HCT116 (cell line): ENCODE data around the gene FHIT. TPM values are rescaled to one million over a fixed set of nuclear protein-coding genes. Genes with fewer than 3 reads are reported as not detected.

Experiments used
- ATAC-seq: fragments of 200-7000 bp; cut with Tn5 transposase; 2 replicates; pipeline ENCODE4 v1.9.1; 2020; ENCODE audit warnings: mild to moderate bottlenecking, moderate library complexity
- BruUV-seq: library from RNA; stranded (reverse); fragments of 400-500 nt; replicated peaks from 2 replicates; lab custom pipeline; 2021; lab: Mats Ljungman, UMichigan
- CTCF ChIA-PET: fragments of 300-600 bp; sonication (Branson Sonifier 250); formaldehyde crosslinking; loops from one replicate; lab custom pipeline; 2021; ENCODE audit warnings: antibody characterized with exemption; lab: Charles Lee
- POLR2A ChIA-PET: fragments of 300-600, 350-600 bp; sonication (Branson Sonifier 250); formaldehyde crosslinking; loops from one replicate; lab custom pipeline; 2021; ENCODE audit warnings: antibody characterized with exemption; lab: Charles Lee
- RAD21 ChIA-PET, 2 experiments: fragments of 300-600 bp; sonication (Branson Sonifier 250); formaldehyde crosslinking; loops; one replicate each; lab custom pipeline; 2023; ENCODE audit warnings: low total read pairs in 2 of 2; ENCODE audit not compliant: uncharacterized antibody in 2 of 2, unreplicated experiment in 2 of 2, low non-redundant PET in 1 of 2; lab: Charles Lee
- DNase-seq: peaks from one replicate; pipeline ENCODE4 v3.0.0-alpha.2; 2010; ENCODE audit warnings: low read depth, low spot score
- H2AFZ ChIP-seq: fragments of 200-600 bp; shearing (Covaris generic), sonication (generic); 2 replicates; pipeline ENCODE4 v1.6.1; 2017; ENCODE audit warnings: low read depth, mixed run types, mixed read lengths, antibody characterized with exemption, low read length; ENCODE audit not compliant: poor library complexity, severe bottlenecking
- H3K27ac ChIP-seq: 2 replicates; pipeline ENCODE4 v1.5.1; 2012; ENCODE audit warnings: low read depth, low read length
- H3K27me3 ChIP-seq: fragments of 200-600 bp; sonication (generic); 2 replicates; pipeline ENCODE4 v1.6.1; 2016; ENCODE audit warnings: mixed run types, low read length, mixed read lengths; ENCODE audit not compliant: insufficient read depth
- H3K36me3 ChIP-seq, 2 experiments: fragments of 200-500 bp in 1 of 2; fragments of 200-600 bp in 1 of 2; sonication (Bioruptor generic) in 1 of 2; sonication (generic) in 1 of 2; 2 replicates each; pipeline versions ENCODE4 v1.5.1 to v1.6.1; 2014 to 2016; ENCODE audit warnings: low read length in 2 of 2, inconsistent platforms in 1 of 2, mixed read lengths in 1 of 2, mixed run types in 1 of 2; ENCODE audit not compliant: insufficient read depth in 2 of 2, control insufficient read depth in 1 of 2
- H3K4me1 ChIP-seq, 2 experiments: fragments of 200-600 bp in 1 of 2; sonication (generic) in 1 of 2; 2 replicates each; pipeline versions ENCODE4 v1.5.1 to v1.6.1; 2012 to 2017; ENCODE audit warnings: low read length in 2 of 2, inconsistent platforms in 1 of 2, mild to moderate bottlenecking in 1 of 2, mixed read lengths in 1 of 2, mixed run types in 1 of 2, moderate library complexity in 1 of 2; ENCODE audit not compliant: insufficient read depth in 2 of 2, control insufficient read depth in 1 of 2
- H3K4me2 ChIP-seq: fragments of 200-600 bp; sonication (generic); 2 replicates; pipeline ENCODE4 v1.6.1; 2017; ENCODE audit warnings: mixed run types, low read length, mixed read lengths
- H3K4me3 ChIP-seq, 2 experiments: fragments of 200-600 bp in 1 of 2; sonication (generic) in 1 of 2; replicated peaks in 1 of 2; 2 replicates each; pipeline ENCODE4 v1.5.1; 2011 to 2016; ENCODE audit warnings: low read length in 2 of 2, control low read depth in 1 of 2, low read depth in 1 of 2, mild to moderate bottlenecking in 1 of 2, mixed read lengths in 1 of 2, mixed run types in 1 of 2
- H3K79me2 ChIP-seq: fragments of 200-600 bp; sonication (generic); 2 replicates; pipeline ENCODE4 v1.6.1; 2017; ENCODE audit warnings: mild to moderate bottlenecking, mixed run types, low read length, moderate library complexity, mixed read lengths; ENCODE audit not compliant: insufficient read depth
- H3K9ac ChIP-seq: fragments of 200-600 bp; sonication (generic); 2 replicates; pipeline ENCODE4 v1.6.1; 2016; ENCODE audit warnings: low read length, mixed read lengths
- H3K9me2 ChIP-seq: fragments of 200-600 bp; sonication (generic), shearing (Covaris generic); 2 replicates; pipeline ENCODE4 v1.6.1; 2017; ENCODE audit warnings: mixed run types, mild to moderate bottlenecking, moderate library complexity; ENCODE audit not compliant: insufficient read depth
- H3K9me3 ChIP-seq, 2 experiments: fragments of 200-500 bp in 1 of 2; fragments of 200-600 bp in 1 of 2; sonication (Bioruptor generic) in 1 of 2; sonication (generic) in 1 of 2; 2 replicates each; pipeline ENCODE4 v1.6.1; 2014 to 2017; ENCODE audit warnings: low read length in 2 of 2, mixed read lengths in 2 of 2, inconsistent platforms in 1 of 2, low read depth in 1 of 2, mild to moderate bottlenecking in 1 of 2, mixed run types in 1 of 2, moderate library complexity in 1 of 2; ENCODE audit not compliant: control insufficient read depth in 1 of 2, insufficient read depth in 1 of 2
- H4K20me1 ChIP-seq: fragments of 200-600 bp; sonication (generic), shearing (Covaris generic); 2 replicates; pipeline ENCODE4 v1.6.1; 2017; ENCODE audit warnings: mixed run types, mild to moderate bottlenecking, moderate library complexity; ENCODE audit not compliant: insufficient read depth
- CBX3 ChIP-seq: IDR thresholded peaks from 2 replicates; pipeline ENCODE4 v1.6.1; 2012; ENCODE audit warnings: low read depth
- POLR2AphosphoS5 ChIP-seq: IDR thresholded peaks from 2 replicates; pipeline ENCODE4 v1.6.1; 2011; ENCODE audit warnings: mild to moderate bottlenecking, low read depth, low read length, moderate library complexity
- ZNF274 ChIP-seq: fragments of 200-500 bp; sonication (Bioruptor generic); IDR thresholded peaks from 2 replicates; pipeline ENCODE4 v1.6.1; 2014; ENCODE audit warnings: mild to moderate bottlenecking, low read depth, low read length, inconsistent platforms
- intact Hi-C: fragments of 100-400 bp; cut with micrococcal nuclease; formaldehyde crosslinking; loops from 2 replicates; pipeline ENCODE4 v1.10.0; 2022
- total RNA-seq: library from RNA; stranded (reverse); gene quantifications from one replicate; pipeline ENCODE4 v1.2.1, GENCODE V29; 2021; ENCODE audit not compliant: unreplicated experiment
- TF ChIP-seq, protein P1 (sequence below), 3 experiments: fragments of 200-600 bp in 1 of 3; sonication (generic) in 1 of 3; IDR thresholded peaks in 2 of 3; conservative IDR thresholded peaks in 1 of 3; 2 replicates each; pipeline ENCODE4 v1.5.1; 2012 to 2017; ENCODE audit warnings: low read depth in 2 of 3, low read length in 2 of 3, antibody characterized with exemption in 1 of 3, borderline replicate concordance in 1 of 3, control low read depth in 1 of 3, mild to moderate bottlenecking in 1 of 3, mixed read lengths in 1 of 3, mixed run types in 1 of 3, moderate library complexity in 1 of 3; ENCODE audit not compliant: insufficient read depth in 1 of 3
- TF ChIP-seq, protein P2 (sequence below): IDR thresholded peaks from 2 replicates; pipeline ENCODE4 v1.6.1; 2012; ENCODE audit warnings: low read depth

The FHIT gene
- total RNA-seq, 1 experiment from 2014 or later, result 20.1 TPM

DNA sequence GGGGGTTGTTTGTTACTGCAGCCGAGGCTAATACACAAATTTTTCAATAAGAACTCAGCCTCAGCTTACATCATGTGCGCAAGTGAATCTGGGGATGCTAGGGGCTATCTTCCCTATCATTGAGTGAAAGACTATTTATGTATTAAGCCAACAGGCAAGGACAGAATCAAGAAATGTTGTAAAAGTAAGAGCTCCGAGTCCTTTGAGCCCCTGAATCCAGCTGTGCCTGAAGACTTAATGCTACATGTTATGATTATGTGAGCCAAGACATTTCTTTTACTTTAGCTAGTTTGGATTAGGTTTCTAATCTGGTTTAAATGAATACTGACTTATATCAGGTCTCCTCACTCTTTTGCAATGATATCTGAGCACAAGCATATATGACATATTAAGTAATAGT lies 1418.5 kb downstream of the FHIT start:
- POLR2A ChIA-PET, result no interaction called here
- H3K4me1 ChIP-seq, result no peaks in the 10 kb centered on the region

More for the DNA sequence above, 1418.5 kb downstream of the FHIT start:
- ATAC-seq, result no peak
- intact Hi-C loops, result no loop called here
- Histone ChIP-seq H3K9me2 (no peaks in the 10 kb centered on the region), H2AFZ (no peak overlapping the region), H3K9me3 (no peaks in the 10 kb centered on the region), H3K27ac (no peak overlapping the region), H3K9ac (no peak overlapping the region), H4K20me1 (no peaks in the 10 kb centered on the region), H3K79me2 (no peaks in the 10 kb centered on the region)
- RAD21 ChIA-PET, result no interaction called here
- no TSS peak for BruUV-seq
- CTCF ChIA-PET, result interaction anchor here (0.8 kb wide), 1 partner anchor 25 kb away, joined by 3 read pairs; no protein-coding TSS in a partner anchor
- TF ChIP-seq POLR2AphosphoS5 (no peak), ZNF274 (no peak), CBX3 (no peak)
- TF ChIP-seq, protein P1, sequence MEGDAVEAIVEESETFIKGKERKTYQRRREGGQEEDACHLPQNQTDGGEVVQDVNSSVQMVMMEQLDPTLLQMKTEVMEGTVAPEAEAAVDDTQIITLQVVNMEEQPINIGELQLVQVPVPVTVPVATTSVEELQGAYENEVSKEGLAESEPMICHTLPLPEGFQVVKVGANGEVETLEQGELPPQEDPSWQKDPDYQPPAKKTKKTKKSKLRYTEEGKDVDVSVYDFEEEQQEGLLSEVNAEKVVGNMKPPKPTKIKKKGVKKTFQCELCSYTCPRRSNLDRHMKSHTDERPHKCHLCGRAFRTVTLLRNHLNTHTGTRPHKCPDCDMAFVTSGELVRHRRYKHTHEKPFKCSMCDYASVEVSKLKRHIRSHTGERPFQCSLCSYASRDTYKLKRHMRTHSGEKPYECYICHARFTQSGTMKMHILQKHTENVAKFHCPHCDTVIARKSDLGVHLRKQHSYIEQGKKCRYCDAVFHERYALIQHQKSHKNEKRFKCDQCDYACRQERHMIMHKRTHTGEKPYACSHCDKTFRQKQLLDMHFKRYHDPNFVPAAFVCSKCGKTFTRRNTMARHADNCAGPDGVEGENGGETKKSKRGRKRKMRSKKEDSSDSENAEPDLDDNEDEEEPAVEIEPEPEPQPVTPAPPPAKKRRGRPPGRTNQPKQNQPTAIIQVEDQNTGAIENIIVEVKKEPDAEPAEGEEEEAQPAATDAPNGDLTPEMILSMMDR (IDR thresholded peaks at IDR 0.05 in 2 of 3, conservative IDR thresholded peaks at IDR 0.05 in 1 of 3; ENCODE audit: borderline replicate concordance in 1 of 3, insufficient read depth in 1 of 3, low read depth in 2 of 3, low read length in 2 of 3), result no peak
- TF ChIP-seq, protein P2, sequence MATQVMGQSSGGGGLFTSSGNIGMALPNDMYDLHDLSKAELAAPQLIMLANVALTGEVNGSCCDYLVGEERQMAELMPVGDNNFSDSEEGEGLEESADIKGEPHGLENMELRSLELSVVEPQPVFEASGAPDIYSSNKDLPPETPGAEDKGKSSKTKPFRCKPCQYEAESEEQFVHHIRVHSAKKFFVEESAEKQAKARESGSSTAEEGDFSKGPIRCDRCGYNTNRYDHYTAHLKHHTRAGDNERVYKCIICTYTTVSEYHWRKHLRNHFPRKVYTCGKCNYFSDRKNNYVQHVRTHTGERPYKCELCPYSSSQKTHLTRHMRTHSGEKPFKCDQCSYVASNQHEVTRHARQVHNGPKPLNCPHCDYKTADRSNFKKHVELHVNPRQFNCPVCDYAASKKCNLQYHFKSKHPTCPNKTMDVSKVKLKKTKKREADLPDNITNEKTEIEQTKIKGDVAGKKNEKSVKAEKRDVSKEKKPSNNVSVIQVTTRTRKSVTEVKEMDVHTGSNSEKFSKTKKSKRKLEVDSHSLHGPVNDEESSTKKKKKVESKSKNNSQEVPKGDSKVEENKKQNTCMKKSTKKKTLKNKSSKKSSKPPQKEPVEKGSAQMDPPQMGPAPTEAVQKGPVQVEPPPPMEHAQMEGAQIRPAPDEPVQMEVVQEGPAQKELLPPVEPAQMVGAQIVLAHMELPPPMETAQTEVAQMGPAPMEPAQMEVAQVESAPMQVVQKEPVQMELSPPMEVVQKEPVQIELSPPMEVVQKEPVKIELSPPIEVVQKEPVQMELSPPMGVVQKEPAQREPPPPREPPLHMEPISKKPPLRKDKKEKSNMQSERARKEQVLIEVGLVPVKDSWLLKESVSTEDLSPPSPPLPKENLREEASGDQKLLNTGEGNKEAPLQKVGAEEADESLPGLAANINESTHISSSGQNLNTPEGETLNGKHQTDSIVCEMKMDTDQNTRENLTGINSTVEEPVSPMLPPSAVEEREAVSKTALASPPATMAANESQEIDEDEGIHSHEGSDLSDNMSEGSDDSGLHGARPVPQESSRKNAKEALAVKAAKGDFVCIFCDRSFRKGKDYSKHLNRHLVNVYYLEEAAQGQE, result no peak
- TF ChIP-seq, all 23 proteins: peak for 0
- no peaks in the 10 kb centered on the region for H3K36me3 ChIP-seq
- no peaks in the 10 kb centered on the region for H3K27me3 ChIP-seq
- H3K4me2 ChIP-seq, result no peak overlapping the region
- no peak overlapping the region for H3K4me3 ChIP-seq
- DNase-seq, result no peak
